DMS114 treated with DMSO at 0.1 percent for 48 hours (cell line): ENCODE data around the gene DDX42.
"Not testable (repeated sequence)": the region's sequence is repeated elsewhere in the genome, so short reads cannot be mapped to it uniquely, and the experiment has no call there.

Experiments
- DNase-seq: peaks from one replicate; lab custom pipeline; 2025; ENCODE audit not compliant: unreplicated experiment; lab: John Stamatoyannopoulos, UW

The DDX42 gene

DNA sequence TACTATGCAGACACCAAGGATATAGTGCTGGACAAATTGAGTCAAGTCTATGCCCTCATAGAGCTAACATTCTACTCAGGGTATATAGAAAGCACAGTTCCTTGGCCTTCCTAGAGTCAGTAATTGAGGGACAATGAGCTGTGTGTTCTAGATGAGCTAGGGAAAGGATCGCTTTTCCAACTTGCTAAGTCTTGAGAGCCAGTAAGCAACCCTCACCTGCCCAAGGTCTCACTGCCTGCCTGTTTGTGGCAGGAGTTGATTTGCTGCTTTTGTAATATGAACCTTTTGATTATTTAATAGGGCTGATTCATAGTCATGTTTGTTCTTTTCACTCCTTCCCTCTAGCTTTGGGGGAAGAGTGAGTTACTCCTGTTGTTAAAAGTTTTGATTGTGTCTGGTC is 6.5 kb downstream of the DDX42 start:
- no peak for DNase-seq

DNA sequence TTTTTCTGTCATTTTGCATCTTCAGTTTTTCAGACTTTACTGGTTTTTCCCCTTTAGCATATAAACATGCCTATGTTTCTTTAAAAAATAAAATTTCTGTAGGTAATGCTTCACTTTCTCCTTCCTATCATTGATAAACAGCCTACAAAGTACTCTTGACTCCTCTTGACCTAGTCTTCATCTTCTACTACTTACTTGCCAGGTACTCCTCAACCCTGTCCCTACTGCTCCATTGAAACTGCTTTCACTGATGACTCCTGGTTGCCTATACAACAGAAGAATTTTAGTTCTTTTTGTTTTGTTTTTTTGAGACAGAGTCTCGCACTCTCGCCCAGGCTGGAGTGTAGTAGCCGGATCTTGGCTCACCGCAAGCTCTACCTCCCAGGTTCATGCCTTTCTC is 7.0 kb downstream of the DDX42 start:
- DNase-seq = no peak

DNA sequence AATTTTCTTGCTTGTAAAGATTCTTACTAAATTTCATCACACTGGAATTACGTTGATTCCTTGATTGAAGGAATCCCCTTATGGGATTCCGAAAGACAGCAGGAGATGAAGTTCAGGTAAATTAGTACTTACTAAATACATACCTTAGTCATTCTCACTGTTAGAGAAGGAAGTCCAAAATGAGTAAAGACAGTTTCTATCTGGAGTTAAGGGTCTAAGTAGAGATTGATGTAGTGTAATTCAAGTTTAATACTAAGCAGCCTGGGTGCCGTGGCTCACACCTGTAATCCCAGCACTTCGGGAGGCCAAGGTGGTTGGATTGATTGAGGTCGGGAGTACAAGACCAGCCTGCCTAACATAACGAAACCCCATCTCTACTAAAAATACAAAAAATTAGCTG is 9.6 kb downstream of the DDX42 start:
- DNase-seq = no peak

DNA sequence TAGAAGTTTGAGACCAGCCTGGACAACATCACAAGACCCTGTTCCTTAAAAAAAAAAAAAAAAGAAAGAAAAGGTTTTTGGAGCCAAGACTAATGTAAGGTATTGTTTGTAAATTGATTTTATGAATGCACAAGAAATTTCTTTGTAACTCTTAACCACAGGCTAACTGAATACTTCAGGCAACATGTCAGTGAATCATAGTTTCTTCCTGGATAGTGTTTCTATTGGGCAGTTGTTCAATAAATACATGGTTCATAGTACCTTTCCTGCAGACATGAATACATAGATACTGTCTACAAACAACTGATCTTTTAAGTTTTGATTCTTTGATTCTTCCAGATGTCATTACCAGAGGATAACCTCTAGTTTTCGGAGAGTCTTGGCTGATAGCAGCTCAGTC is 11.6 kb downstream of the DDX42 start:
- DNase-seq = no peak

DNA sequence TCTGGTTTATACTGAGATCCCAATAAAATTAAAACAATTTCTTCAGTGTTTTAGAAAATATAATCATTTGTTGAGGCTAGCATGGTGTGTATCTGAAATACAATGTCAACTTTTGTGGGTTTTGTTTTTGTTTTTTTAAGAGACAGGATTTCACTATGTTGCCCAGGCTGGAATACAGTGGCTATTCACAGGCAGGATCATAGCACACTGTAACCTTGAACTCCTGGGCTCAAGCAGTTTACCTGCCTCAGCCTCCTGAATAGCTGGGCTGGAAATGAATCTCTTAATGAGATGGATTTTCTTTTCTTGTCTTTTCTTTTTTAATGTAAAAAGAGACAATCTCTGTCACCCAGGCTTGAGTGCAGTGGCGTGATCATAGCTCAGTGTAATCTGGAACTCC is 12.1 kb downstream of the DDX42 start:
- DNase-seq = no peak

DNA sequence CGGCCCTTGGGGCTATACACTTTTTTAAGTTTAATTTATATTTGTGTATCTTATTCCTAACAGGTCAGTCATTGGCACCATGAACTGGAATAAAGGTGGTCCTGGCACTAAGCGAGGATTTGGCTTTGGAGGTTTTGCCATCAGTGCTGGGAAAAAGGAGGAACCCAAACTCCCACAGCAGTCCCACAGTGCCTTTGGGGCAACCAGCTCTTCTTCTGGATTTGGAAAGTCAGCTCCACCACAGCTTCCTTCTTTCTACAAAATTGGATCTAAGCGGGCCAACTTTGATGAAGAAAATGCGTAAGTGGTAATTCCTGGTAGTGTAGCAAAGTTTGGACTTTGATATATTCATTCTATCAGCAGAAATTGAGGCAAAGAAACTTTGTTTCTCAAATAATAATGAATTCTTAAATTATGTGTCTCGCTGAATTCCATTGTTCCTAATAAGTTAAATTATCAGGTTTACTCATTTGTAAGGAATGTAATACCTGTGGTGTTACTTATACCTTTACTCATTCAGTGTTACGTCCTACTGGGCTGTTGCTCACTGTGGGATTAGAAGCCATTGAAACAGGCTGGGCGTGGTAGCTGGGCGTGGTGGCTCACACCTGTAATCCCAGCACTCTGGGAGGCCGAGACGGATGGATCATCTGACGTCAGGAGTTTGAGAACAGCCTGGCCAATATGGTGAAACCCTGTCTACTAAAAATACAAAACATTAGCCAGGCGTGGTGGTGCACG is 13.2 kb downstream of the DDX42 start:
- no peak for DNase-seq

DNA sequence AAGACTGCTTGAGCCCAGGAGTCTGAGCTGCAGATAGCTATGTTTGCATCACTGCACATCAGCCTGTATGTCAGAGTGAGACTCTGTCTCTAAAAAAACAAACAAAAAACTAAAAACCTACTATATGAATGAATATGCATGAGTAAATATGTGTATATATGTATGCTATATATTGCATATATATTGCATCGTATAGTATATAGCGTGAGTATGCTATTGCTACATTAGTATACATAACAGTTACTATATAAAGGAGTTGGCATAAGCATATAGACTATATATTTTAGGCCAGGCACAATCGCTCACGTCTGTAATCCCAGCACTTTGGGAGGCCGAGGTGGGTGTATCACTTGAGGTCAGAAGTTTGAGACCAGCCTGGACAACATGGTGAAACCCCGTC is 16.1 kb downstream of the DDX42 start:
- no peak for DNase-seq

DNA sequence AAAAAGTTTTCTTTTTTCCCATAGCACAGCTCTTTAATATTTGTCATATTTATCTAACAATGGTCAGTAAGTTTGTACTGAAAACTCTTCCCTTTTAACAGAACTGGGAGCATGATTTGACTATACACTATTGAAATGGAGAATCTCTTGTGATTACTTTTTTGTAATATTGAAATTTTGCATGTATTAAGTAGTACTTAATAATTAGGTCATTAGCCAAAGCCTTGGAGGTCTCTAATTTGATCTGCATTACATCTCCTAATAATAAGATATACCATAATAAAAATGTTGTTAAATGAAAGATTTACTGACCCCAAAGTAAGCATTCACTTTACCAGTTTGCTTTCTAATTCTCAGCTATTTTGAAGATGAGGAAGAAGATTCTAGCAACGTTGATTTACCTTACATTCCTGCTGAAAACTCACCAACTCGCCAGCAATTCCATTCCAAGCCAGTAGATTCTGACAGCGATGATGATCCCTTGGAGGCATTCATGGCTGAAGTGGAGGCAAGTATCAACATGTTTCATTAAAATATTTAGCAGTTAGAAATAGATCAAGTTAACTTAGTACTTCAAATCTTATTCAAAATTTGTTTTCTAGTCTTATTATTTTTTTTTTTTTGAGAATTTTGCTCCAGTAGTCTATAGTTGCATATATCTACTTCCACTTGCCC is 18.2 kb downstream of the DDX42 start:
- DNase-seq = no peak

DNA sequence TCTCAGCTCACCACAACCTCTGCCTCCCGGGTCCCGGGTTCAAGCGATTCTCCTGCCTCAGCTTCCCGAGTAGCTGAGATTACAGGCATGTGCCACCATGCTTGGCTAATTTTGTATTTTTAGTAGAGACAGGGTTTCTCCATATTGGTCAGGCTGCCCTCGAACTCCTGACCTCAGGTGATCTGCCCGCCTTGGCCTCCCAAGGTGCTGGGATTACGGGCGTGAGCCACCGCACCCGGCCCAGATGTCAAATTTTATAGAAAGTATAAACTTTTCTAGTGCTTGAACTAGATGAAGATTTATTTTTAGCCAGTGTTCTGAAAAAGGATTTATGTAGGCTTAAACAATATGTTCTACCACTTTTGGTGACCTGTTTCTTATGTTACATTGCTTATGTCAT is 22.4 kb downstream of the DDX42 start:
- DNase-seq = not testable (repeated sequence)

DNA sequence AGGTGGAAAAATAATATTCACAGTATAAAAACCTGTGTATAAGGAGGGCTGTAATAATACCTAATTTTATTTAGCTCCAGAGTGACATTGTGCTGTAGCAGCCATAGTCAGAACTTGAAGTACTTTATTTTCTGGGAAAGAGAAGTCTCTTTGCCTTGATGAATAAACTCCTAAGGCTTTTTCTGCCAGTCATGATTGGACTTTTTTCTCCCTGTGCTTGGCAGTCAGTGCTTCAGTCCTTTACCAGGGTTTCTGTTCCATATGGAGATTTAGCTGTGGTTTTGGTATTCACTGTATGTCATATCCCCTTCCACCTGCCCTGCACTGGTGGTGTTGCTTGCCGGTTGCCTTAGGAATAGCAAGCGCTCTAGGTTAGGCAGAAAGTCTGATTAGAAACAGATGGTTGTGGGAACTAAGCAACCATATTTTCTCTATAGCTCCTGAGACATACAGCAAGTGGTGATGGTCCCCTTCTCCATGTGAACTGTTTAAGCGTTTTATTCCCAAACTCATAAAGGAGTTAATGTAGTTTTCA is 24.7 kb downstream of the DDX42 start:
- DNase-seq = no peak

DNA sequence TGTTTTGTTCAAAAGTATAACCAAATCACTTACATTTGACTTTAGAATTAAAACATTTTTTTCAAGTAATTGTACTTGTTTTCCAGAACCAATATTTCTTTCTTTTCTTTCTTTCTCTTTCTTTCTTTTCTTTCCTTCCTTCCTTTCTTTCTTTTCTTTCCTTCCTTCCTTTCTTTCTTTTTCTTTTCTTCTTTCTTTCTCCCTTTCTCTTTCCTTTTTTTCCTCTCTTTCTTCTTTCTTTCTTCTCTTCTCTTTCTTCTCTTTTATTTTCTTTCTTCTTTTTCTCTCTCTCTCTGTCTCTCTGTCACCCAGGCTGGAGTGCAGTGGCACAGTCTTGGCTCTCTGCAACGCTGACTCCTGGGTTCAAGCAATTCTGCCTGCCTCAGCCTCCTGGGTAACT is 26.8 kb downstream of the DDX42 start:
- no peak for DNase-seq

DNA sequence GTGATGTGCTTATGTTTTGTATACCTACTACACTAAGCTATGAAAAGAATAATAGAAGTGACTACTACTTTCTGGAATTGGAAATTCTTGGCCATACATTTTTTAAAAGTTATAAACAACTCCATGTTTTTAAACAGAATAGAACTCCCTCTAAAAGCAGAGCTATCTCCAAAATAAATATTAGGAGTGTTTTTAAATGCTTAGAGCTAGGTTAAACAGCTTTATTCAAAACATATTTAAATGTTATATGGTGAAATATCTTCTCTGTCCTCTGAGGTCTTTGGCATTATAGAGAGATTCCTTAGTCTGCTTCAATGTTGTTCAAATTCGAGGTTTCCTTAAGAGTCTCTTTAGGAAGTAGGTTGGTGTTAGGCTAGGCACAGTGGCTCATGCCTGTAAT is 30.4 kb downstream of the DDX42 start:
- DNase-seq = no peak

DNA sequence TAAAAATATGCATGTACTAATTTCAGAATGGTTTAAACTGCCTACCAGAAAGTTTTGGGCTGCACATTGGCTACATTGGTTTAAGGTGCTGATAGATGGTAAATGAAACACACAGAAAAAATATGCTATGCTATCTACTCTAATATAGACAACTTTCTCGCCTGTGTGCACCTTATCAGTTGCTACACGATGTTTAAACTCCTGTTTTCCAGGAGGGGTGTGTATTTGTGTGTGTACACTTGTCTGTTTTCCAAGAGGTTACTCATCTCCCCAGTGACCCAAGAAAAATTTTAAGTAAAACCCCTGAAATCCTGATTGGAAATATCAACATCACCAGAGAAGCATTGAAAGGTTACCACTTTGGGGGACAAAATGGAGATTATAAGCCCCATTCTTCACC is 31.6 kb downstream of the DDX42 start:
- no peak for DNase-seq

DNA sequence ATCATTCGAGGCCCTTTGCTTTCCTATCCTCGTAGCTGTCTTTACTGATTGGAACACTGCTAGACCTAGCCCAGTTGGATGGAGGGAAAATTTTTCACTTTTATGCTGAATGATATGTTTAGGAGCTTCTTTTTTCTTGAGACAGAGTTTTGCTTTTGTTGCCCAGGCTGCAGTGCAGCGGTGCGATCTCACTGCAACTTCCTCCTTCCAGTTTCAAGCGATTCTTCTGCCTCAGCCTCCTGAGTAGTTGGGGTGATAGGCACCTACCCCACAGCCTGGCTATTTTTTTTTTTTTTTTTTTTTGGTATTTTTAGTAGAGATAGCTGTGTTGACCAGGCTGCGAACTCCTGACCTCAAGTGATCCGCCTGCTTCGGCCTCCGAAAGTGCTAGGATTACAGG is 36.0 kb downstream of the DDX42 start:
- DNase-seq = no peak

DNA sequence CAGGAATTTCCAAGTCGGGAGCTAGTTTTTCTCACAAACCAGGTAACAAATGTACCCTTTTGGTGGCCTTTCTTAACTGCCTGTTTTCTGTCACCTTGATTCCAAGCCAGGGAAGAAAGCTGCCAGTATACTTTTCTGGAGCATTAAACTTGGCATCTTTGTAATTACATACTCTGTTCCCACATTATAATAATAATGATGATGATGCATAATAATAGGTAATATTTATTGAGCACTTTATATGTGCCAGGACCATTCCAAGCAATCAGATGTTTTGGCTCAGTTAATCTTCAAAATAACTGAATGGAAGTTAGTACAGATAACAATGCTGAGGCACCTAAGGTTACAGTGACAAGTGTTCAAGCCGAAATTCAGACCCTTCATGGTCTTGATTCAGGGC is 42.2 kb downstream of the DDX42 start:
- DNase-seq = no peak

DNA sequence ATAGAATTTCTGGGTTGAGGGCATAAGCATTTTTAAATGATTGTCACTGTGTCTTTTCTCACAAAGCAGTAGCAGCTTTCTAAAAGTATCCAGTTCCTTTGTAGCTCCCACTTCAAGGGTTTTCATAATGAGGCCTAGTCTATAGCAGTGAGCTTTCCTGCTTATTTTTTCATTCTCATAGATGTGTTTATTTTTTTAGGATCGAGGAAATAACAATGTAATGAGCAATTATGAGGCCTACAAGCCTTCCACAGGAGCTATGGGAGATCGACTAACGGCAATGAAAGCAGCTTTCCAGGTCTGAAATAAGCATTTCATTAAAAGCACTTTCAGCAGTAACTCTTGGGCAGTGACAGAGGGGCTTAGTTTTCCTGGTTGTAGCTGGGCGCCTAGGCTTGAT is 42.7 kb downstream of the DDX42 start:
- DNase-seq = no peak

DNA sequence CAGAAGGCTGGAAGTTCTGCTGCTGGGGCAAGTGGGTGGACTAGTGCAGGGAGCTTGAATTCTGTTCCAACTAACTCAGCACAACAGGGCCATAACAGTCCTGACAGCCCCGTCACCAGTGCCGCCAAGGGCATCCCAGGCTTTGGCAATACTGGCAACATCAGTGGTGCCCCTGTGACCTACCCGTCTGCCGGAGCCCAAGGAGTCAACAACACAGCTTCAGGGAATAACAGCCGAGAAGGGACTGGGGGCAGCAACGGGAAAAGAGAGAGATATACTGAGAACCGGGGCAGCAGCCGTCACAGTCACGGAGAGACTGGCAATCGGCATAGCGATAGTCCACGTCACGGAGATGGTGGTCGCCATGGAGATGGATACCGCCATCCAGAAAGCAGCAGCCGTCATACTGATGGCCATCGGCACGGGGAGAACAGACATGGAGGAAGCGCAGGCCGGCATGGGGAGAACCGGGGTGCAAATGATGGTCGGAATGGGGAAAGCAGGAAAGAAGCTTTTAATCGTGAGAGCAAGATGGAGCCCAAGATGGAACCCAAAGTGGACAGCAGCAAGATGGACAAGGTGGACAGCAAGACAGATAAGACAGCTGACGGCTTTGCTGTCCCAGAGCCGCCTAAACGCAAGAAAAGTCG is 43.9 kb downstream of the DDX42 start:
- DNase-seq = no peak

DNA sequence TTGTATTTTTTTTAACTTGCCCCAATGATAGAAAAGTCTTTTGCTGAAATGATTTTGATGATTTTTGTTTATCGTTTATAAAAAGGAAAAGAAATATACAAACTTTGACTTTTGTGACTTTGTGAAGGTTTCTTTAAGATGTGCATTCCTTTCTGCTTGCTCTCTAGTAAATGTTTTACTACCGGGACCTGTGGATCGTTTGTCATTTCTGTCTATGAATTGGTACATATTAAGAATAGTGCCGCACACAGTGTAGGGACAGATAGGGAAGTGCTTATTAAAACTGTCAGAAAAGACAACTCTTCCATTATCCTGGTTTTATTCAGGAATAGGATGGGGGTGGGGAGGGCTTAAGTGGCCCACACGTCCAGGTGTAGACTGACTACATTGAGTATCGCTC is 45.2 kb downstream of the DDX42 start:
- no peak for DNase-seq

DNA sequence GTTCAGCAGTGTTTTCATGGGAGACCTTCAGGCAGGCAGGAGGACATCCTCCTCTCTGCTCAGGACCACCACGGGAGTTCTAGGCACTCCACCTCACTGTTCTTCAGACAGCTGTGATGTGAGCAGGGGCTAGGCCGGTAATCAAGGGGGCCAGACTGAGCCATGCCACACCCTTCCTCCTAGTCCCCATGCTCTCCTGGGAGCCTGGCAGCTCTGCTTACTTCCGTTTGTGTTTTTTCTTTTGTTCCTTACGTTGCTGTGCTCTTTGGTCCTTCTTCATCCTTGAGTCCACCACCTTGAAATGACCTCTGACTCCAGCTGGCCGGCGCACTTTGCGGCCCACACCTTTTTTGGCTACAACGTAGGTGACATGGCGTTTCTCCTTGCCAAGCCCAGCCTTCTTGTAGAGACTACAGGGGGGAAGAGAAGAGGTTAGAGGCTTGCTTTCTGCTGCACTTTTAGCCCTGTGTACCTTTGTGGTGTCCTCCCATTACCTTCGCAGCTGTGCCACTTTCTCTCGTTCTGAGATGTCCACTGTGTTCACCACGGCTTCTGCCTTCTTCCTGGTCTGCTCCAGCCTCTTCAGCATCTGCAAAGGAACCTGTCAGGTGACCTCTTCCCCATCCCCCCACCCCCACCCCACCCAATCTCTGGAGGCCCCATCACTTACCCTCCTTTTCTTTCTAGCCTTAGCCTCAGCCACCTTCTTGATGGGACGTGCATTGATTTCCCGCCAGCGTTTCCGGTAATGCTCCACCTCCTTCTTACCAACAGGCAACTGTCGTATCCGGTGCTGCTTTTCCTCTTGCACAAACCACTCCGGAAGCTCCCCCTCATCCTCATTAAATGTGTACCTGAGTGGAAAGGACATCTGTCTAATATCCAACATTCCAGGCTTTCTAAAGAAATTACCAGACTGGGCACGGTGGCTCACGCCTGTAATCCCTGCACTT is 45.9 kb downstream of the DDX42 start:
- no peak for DNase-seq

DNA sequence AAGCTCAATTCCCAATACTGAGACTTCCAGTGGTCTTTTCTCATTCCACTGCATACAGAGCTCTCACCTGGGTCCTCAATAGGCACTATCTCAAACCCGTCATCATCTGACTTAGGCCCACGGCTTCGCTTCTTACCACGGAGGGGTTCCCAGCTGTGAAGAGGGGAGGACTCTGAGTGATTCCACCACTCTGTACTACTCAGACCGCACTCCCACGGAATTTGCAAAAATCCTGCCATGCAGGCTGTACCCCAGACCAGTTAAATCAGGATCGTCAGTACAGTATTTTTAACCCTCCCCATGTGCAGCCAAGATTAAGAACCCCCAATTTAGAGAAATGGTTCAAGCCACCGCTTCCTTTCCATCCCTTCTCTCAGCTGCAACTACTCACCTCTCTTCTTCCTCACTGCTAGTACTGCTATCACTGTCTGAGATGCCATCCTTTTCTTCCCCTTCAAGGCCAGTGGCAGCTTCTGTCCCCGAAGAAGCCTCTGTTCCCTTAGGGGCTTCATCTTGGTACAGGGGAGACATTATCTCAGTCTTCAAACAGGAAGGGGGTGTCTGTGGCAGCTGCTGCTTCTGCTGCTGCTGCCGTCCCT is 47.1 kb downstream of the DDX42 start:
- DNase-seq = no peak

DNA sequence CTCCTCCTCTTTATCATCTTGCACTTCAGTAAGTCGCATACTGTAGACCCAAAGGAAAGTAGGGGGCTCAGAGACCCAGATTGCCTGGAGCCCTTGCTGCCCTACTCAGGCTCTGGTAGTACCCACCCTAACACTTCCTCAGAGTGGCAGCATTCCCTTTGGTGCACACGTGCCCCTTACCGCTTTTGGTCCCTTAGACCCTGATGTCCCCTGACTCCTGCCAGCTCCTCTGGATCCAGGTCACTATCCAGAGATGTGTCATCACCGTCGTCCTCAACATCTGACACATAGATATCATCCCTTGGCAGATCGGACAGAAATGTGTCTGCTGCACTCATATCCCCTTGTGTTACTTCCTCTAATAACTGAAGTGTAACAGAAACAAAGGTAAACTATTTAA is 47.8 kb downstream of the DDX42 start:
- DNase-seq = no peak
